GM23248 (cell line): ENCODE data around the gene B3GALT5.

Source experiments
- EZH2 ChIP-seq: fragments of 200-600 bp; sonication (generic); IDR thresholded peaks from 2 replicates; pipeline ENCODE4 v1.6.1; 2018; ENCODE audit warnings: antibody characterized with exemption, mild to moderate bottlenecking; ENCODE audit not compliant: insufficient read depth, poor library complexity, severe bottlenecking
- EZH2phosphoT487 ChIP-seq: fragments of 200-600 bp; sonication (generic); IDR thresholded peaks from 2 replicates; pipeline ENCODE4 v1.6.1; 2018; ENCODE audit warnings: antibody characterized with exemption, moderate library complexity, mild to moderate bottlenecking, low read depth; ENCODE audit not compliant: insufficient read depth

DNA sequence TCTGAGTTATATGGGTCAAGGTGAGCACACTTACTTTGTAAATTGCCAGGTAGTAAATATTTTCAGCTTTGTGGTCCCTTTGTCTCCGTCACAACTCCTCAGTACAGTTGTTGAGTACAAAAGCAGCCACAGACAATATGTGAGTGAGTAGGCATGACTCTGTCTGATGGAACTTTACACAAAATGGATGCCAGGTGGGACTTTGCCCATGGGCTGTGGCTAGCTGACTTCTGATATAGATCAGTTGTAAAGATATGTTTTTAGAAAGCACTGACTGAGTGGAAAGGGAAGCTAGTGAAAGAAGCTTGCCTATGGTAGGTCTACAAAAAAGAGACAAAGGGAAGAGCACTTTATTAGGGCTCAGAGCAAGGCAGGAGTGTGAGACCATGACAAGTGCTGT, 109.1 kb downstream of the B3GALT5 start:
- TF ChIP-seq EZH2phosphoT487, result no peak
- no peak for TF ChIP-seq EZH2
